ENCODE data around the gene CNIH4.
"Not testable (repeated sequence)": the region's sequence is repeated elsewhere in the genome, so short reads cannot be mapped to it uniquely, and the experiment has no call there.

CNIH4 gene

GRCh38 chr1:224333309-224333926 is 23.3 kb upstream of the CNIH4 start:
- no peak overlapping the region for H3K27ac ChIP-seq
- CTCF ChIA-PET = interaction anchor here (0.5 to 0.7 kb wide), 6 partner anchors 41 to 1209 kb away, joined by 3 to 5 read pairs (median 3); no protein-coding TSS in a partner anchor
- peak; percentile 73 for TF ChIP-seq CTCF (conservative IDR thresholded peaks at IDR 0.05; ENCODE audit: low read depth)
- DNase-seq (ENCODE audit: low spot score) = peak; percentile 46
- POLR2A ChIA-PET (ENCODE audit: low non-redundant PET) = no interaction called here

GRCh38 chr1:224333939-224334786 is 22.5 kb upstream of the CNIH4 start:
- no peak for TF ChIP-seq CTCF (conservative IDR thresholded peaks at IDR 0.05; ENCODE audit: low read depth)
- CTCF ChIA-PET = interaction anchor here (0.5 to 0.7 kb wide), 7 partner anchors 10 to 1210 kb away, joined by 3 to 5 read pairs (median 3); no protein-coding TSS in a partner anchor
- POLR2A ChIA-PET (ENCODE audit: low non-redundant PET) = no interaction called here
- DNase-seq (ENCODE audit: low spot score) = no peak
- H3K27ac ChIP-seq = no peak overlapping the region

GRCh38 chr1:224338150-224338838 is 18.4 kb upstream of the CNIH4 start:
- POLR2A ChIA-PET (ENCODE audit: low non-redundant PET) = no interaction called here
- no peak for TF ChIP-seq CTCF (conservative IDR thresholded peaks at IDR 0.05; ENCODE audit: low read depth)

GRCh38 chr1:224339442-224340033 is 17.1 kb upstream of the CNIH4 start:
- CTCF ChIA-PET = no interaction called here
- no peak for TF ChIP-seq CTCF (conservative IDR thresholded peaks at IDR 0.05; ENCODE audit: low read depth)
- no peak overlapping the region for H3K27ac ChIP-seq
- no peak for DNase-seq (ENCODE audit: low spot score)
- POLR2A ChIA-PET (ENCODE audit: low non-redundant PET) = no interaction called here

More at GRCh38 chr1:224338150-224338838, 18.4 kb upstream of the CNIH4 start:
- DNase-seq (ENCODE audit: low spot score) = no peak
- CTCF ChIA-PET = no interaction called here
- no peak overlapping the region for H3K27ac ChIP-seq

GRCh38 chr1:224340453-224341384 is 16.0 kb upstream of the CNIH4 start:
- POLR2A ChIA-PET (ENCODE audit: low non-redundant PET) = not testable (repeated sequence)

GRCh38 chr1:224343679-224344078 is 13.0 kb upstream of the CNIH4 start:
- H3K27ac ChIP-seq = no peak overlapping the region
- POLR2A ChIA-PET (ENCODE audit: low non-redundant PET) = no interaction called here
- TF ChIP-seq CTCF (conservative IDR thresholded peaks at IDR 0.05; ENCODE audit: low read depth) = no peak
- CTCF ChIA-PET = interaction anchor here (0.6 kb wide), 1 partner anchor 612 kb away, joined by 3 read pairs; no protein-coding TSS in a partner anchor
- DNase-seq (ENCODE audit: low spot score) = no peak

More at GRCh38 chr1:224340453-224341384, 16.0 kb upstream of the CNIH4 start:
- CTCF ChIA-PET; H3K27ac ChIP-seq; DNase-seq (ENCODE audit: low spot score): not testable (repeated sequence)
